HEK293 (cell line): ENCODE data around the gene CCDC92.

Source experiments
- CTCF ChIA-PET: fragments of 350-600 bp; formaldehyde crosslinking; extraction: SDS; loops from one replicate; lab custom pipeline; 2021; ENCODE audit warnings: antibody characterized with exemption; lab: Yijun Ruan, JAX
- POLR2A ChIA-PET: fragments of 300-600 bp; formaldehyde crosslinking; extraction: SDS; loops from one replicate; lab custom pipeline; 2020; ENCODE audit warnings: antibody characterized with exemption, inconsistent platforms; lab: Yijun Ruan, JAX
- H3K27ac ChIP-seq: fragments of 200-500 bp; sonication (Bioruptor generic); 2 replicates; pipeline ENCODE4 v1.5.1; 2014; ENCODE audit warnings: low read depth, low read length, control low read depth, inconsistent platforms; ENCODE audit errors: extremely low read depth
- H3K36me3 ChIP-seq, 2 experiments: fragments of 200-500 bp in 1 of 2; sonication (Bioruptor generic) in 1 of 2; 1 replicate in 1 of 2; 2 replicates in 1 of 2; pipeline ENCODE4 v1.5.1; 2014 to 2017; ENCODE audit warnings: inconsistent platforms in 2 of 2, low read length in 2 of 2; ENCODE audit not compliant: control insufficient read depth in 2 of 2, insufficient read depth in 1 of 2
- H3K4me1 ChIP-seq: fragments of 200-500 bp; sonication (Bioruptor generic); 2 replicates; pipeline ENCODE4 v1.5.1; 2014; ENCODE audit warnings: mild to moderate bottlenecking, low read length, inconsistent platforms; ENCODE audit not compliant: control insufficient read depth, insufficient read depth
- H3K4me3 ChIP-seq: 2 replicates; pipeline ENCODE4 v1.5.1; 2011; ENCODE audit warnings: low read depth, mild to moderate bottlenecking, control low read depth, low read length, moderate library complexity
- H3K9me3 ChIP-seq: fragments of 200-500 bp; sonication (Bioruptor generic); 2 replicates; pipeline ENCODE4 v1.5.1; 2014; ENCODE audit warnings: low read depth, low read length, inconsistent platforms; ENCODE audit not compliant: control insufficient read depth, insufficient read depth
- IKZF3 ChIP-seq: fragments of 450-650 bp; IDR thresholded peaks from 2 replicates; pipeline ENCODE4 v1.5.0; 2018; ENCODE audit warnings: missing biosample characterization, mild to moderate bottlenecking, missing genetic modification characterization, moderate library complexity
- ZFP37 ChIP-seq: fragments of 450-650 bp; formaldehyde crosslinking; IDR thresholded peaks from 2 replicates; pipeline ENCODE4 v1.5.1; 2016; ENCODE audit warnings: missing biosample characterization, missing genetic modification characterization
- ZNF223 ChIP-seq: fragments of 450-650 bp; formaldehyde crosslinking; IDR thresholded peaks from 2 replicates; pipeline ENCODE4 v1.5.1; 2016; ENCODE audit warnings: missing biosample characterization, missing genetic modification characterization
- ZNF366 ChIP-seq: fragments of 450-650 bp; formaldehyde crosslinking; conservative IDR thresholded peaks from 2 replicates; pipeline ENCODE4 v1.5.1; 2016; ENCODE audit warnings: missing biosample characterization, missing genetic modification characterization
- ZNF416 ChIP-seq: fragments of 450-650 bp; formaldehyde crosslinking; IDR thresholded peaks from 2 replicates; pipeline ENCODE4 v1.5.1; 2016; ENCODE audit warnings: missing biosample characterization, missing genetic modification characterization
- ZNF610 ChIP-seq: fragments of 450-650 bp; formaldehyde crosslinking; IDR thresholded peaks from 2 replicates; pipeline ENCODE4 v1.5.1; 2016; ENCODE audit warnings: missing biosample characterization, missing genetic modification characterization, borderline replicate concordance
- ZNF658 ChIP-seq: fragments of 450-650 bp; formaldehyde crosslinking; IDR thresholded peaks from 2 replicates; pipeline ENCODE4; 2016; ENCODE audit warnings: missing biosample characterization, missing genetic modification characterization
- ZNF692 ChIP-seq: fragments of 450-650 bp; formaldehyde crosslinking; IDR thresholded peaks from 2 replicates; pipeline ENCODE4 v1.5.1; 2016; ENCODE audit warnings: missing biosample characterization, missing genetic modification characterization
- ZNF76 ChIP-seq: fragments of 450-650 bp; formaldehyde crosslinking; IDR thresholded peaks from 2 replicates; pipeline ENCODE4; 2016; ENCODE audit warnings: low read depth, missing biosample characterization, missing genetic modification characterization, borderline replicate concordance
- ZSCAN4 ChIP-seq: fragments of 450-650 bp; formaldehyde crosslinking; IDR thresholded peaks from 2 replicates; pipeline ENCODE4 v1.5.1; 2017; ENCODE audit warnings: missing biosample characterization, missing genetic modification characterization
- ZXDB ChIP-seq: fragments of 450-650 bp; formaldehyde crosslinking; IDR thresholded peaks from 2 replicates; pipeline ENCODE4 v1.5.1; 2016; ENCODE audit warnings: missing biosample characterization, missing genetic modification characterization
- TF ChIP-seq, protein P1 (sequence below): fragments of 450-650 bp; formaldehyde crosslinking; IDR thresholded peaks from 2 replicates; pipeline ENCODE4 v1.5.1; 2016; ENCODE audit warnings: missing biosample characterization, missing genetic modification characterization, borderline replicate concordance
- TF ChIP-seq, protein P2 (sequence below): fragments of 450-650 bp; formaldehyde crosslinking; IDR thresholded peaks from 2 replicates; pipeline ENCODE4 v1.5.0; 2017; ENCODE audit warnings: missing biosample characterization, missing genetic modification characterization, borderline replicate concordance
- TF ChIP-seq, protein P3 (sequence below): fragments of 450-650 bp; formaldehyde crosslinking; IDR thresholded peaks from 2 replicates; pipeline ENCODE4 v1.5.1; 2016; ENCODE audit warnings: missing biosample characterization, missing genetic modification characterization

Gene CCDC92

GRCh38 chr12:124004233-124004875 is 31.7 kb upstream of the CCDC92 start:
- H3K4me3 ChIP-seq, result no peak overlapping the region
- CTCF ChIA-PET, result interaction anchor here (0.6 to 1.0 kb wide), 3 partner anchors 7 to 225 kb away, joined by 3 to 4 read pairs (median 3); no protein-coding TSS in a partner anchor
- H3K9me3 ChIP-seq, result no peaks in the 10 kb centered on the region
- H3K4me1 ChIP-seq, result no peaks in the 10 kb centered on the region
- POLR2A ChIA-PET, result interaction anchor here (0.6 kb wide), 1 partner anchor 41 kb away, joined by 3 read pairs; no protein-coding TSS in a partner anchor
- peaks cover 12 to 66% of the 10 kb centered on the region in 2 experiments; a peak in 2 of 3 replicates for H3K36me3 ChIP-seq
- TF ChIP-seq ZNF223 (tag by site-specific recombination) (no peak), ZNF610 (tag by site-specific recombination) (peak; percentile 98)
- no peak overlapping the region for H3K27ac ChIP-seq

GRCh38 chr12:124002654-124003053 is 30.0 kb upstream of the CCDC92 start:
- Histone ChIP-seq H3K36me3 (peaks cover 12 to 74% of the 10 kb centered on the region in 2 experiments; a peak in 2 of 3 replicates), H3K4me3 (no peak overlapping the region), H3K9me3 (no peaks in the 10 kb centered on the region), H3K4me1 (no peaks in the 10 kb centered on the region), H3K27ac (no peak overlapping the region)
- ChIA-PET CTCF (interaction anchor here (0.7 to 0.9 kb wide), 4 partner anchors 17 to 919 kb away, joined by 3 to 4 read pairs (median 4); no protein-coding TSS in a partner anchor), POLR2A (interaction anchor here (0.7 kb wide), 1 partner anchor 613 kb away, joined by 3 read pairs; no protein-coding TSS in a partner anchor)
- TF ChIP-seq, protein P1, sequence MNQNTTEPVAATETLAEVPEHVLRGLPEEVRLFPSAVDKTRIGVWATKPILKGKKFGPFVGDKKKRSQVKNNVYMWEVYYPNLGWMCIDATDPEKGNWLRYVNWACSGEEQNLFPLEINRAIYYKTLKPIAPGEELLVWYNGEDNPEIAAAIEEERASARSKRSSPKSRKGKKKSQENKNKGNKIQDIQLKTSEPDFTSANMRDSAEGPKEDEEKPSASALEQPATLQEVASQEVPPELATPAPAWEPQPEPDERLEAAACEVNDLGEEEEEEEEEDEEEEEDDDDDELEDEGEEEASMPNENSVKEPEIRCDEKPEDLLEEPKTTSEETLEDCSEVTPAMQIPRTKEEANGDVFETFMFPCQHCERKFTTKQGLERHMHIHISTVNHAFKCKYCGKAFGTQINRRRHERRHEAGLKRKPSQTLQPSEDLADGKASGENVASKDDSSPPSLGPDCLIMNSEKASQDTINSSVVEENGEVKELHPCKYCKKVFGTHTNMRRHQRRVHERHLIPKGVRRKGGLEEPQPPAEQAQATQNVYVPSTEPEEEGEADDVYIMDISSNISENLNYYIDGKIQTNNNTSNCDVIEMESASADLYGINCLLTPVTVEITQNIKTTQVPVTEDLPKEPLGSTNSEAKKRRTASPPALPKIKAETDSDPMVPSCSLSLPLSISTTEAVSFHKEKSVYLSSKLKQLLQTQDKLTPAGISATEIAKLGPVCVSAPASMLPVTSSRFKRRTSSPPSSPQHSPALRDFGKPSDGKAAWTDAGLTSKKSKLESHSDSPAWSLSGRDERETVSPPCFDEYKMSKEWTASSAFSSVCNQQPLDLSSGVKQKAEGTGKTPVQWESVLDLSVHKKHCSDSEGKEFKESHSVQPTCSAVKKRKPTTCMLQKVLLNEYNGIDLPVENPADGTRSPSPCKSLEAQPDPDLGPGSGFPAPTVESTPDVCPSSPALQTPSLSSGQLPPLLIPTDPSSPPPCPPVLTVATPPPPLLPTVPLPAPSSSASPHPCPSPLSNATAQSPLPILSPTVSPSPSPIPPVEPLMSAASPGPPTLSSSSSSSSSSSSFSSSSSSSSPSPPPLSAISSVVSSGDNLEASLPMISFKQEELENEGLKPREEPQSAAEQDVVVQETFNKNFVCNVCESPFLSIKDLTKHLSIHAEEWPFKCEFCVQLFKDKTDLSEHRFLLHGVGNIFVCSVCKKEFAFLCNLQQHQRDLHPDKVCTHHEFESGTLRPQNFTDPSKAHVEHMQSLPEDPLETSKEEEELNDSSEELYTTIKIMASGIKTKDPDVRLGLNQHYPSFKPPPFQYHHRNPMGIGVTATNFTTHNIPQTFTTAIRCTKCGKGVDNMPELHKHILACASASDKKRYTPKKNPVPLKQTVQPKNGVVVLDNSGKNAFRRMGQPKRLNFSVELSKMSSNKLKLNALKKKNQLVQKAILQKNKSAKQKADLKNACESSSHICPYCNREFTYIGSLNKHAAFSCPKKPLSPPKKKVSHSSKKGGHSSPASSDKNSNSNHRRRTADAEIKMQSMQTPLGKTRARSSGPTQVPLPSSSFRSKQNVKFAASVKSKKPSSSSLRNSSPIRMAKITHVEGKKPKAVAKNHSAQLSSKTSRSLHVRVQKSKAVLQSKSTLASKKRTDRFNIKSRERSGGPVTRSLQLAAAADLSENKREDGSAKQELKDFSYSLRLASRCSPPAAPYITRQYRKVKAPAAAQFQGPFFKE, result no peak
- TF ChIP-seq, protein P2, sequence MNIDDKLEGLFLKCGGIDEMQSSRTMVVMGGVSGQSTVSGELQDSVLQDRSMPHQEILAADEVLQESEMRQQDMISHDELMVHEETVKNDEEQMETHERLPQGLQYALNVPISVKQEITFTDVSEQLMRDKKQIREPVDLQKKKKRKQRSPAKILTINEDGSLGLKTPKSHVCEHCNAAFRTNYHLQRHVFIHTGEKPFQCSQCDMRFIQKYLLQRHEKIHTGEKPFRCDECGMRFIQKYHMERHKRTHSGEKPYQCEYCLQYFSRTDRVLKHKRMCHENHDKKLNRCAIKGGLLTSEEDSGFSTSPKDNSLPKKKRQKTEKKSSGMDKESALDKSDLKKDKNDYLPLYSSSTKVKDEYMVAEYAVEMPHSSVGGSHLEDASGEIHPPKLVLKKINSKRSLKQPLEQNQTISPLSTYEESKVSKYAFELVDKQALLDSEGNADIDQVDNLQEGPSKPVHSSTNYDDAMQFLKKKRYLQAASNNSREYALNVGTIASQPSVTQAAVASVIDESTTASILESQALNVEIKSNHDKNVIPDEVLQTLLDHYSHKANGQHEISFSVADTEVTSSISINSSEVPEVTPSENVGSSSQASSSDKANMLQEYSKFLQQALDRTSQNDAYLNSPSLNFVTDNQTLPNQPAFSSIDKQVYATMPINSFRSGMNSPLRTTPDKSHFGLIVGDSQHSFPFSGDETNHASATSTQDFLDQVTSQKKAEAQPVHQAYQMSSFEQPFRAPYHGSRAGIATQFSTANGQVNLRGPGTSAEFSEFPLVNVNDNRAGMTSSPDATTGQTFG (tag by site-specific recombination), result no peak
- TF ChIP-seq ZFP37 (no peak), ZSCAN4 (tag by site-specific recombination) (no peak), ZXDB (no peak), ZNF76 (no peak)

DNA sequence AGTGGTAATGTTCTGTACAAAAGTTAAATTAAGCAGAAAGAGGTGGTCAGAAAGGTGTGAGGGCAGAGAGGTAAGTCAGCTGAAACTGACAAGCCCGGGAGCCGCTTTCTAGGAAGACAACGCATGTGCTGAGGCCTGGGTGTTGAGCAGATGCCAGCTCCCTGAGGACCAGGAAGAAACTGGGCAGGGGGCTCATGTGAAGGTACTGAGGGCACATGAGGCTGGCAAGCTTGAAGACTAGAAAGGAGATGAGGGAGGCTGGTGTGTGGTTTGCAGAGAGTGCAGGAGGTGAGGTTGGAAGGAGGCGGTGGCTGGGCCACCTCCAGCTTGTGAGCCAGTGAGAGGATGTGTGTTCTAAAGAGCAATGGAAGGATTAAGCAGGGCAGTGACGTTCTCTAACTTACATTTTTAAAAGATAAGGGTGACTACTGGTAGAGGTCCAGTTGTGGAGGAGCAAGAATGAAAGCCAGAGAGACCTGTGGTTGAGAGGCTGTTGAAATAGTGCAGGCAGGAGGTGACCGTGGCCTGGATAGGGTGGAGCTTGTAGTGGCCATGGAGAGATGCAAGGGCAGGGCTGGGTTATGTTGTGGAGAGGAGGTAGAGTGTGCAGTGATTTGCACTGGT is 29.5 kb upstream of the CCDC92 start:
- Histone ChIP-seq H3K27ac (no peak overlapping the region), H3K36me3 (peaks cover 12 to 74% of the 10 kb centered on the region in 2 experiments; a peak in 2 of 3 replicates), H3K4me3 (no peak overlapping the region), H3K9me3 (no peaks in the 10 kb centered on the region), H3K4me1 (no peaks in the 10 kb centered on the region)
- ChIA-PET CTCF (interaction anchor here (0.7 to 0.9 kb wide), 4 partner anchors 17 to 919 kb away, joined by 3 to 4 read pairs (median 4); no protein-coding TSS in a partner anchor), POLR2A (no interaction called here)
- TF ChIP-seq IKZF3 (tag by site-specific recombination), result no peak
- TF ChIP-seq ZNF692 (tag by site-specific recombination), result no peak
- no peak for TF ChIP-seq ZNF416 (tag by site-specific recombination)
- TF ChIP-seq ZNF366, result no peak
- no peak for TF ChIP-seq ZNF658 (tag by site-specific recombination)
- TF ChIP-seq, protein P3, sequence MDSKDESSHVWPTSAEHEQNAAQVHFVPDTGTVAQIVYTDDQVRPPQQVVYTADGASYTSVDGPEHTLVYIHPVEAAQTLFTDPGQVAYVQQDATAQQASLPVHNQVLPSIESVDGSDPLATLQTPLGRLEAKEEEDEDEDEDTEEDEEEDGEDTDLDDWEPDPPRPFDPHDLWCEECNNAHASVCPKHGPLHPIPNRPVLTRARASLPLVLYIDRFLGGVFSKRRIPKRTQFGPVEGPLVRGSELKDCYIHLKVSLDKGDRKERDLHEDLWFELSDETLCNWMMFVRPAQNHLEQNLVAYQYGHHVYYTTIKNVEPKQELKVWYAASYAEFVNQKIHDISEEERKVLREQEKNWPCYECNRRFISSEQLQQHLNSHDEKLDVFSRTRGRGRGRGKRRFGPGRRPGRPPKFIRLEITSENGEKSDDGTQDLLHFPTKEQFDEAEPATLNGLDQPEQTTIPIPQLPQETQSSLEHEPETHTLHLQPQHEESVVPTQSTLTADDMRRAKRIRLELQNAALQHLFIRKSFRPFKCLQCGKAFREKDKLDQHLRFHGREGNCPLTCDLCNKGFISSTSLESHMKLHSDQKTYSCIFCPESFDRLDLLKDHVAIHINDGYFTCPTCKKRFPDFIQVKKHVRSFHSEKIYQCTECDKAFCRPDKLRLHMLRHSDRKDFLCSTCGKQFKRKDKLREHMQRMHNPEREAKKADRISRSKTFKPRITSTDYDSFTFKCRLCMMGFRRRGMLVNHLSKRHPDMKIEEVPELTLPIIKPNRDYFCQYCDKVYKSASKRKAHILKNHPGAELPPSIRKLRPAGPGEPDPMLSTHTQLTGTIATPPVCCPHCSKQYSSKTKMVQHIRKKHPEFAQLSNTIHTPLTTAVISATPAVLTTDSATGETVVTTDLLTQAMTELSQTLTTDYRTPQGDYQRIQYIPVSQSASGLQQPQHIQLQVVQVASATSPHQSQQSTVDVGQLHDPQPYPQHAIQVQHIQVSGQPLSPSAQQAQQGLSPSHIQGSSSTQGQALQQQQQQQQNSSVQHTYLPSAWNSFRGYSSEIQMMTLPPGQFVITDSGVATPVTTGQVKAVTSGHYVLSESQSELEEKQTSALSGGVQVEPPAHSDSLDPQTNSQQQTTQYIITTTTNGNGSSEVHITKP (tag by site-specific recombination), result no peak
